Upper lobe of right lung (tissue), 1 donor: ENCODE measurements around the gene CPN2. TPM values are rescaled to one million over a fixed set of nuclear protein-coding genes. Genes with fewer than 3 reads are reported as not detected.

Source experiments
- ATAC-seq: fragments of 200-7000 bp; cut with Tn5 transposase; one replicate; pipeline ENCODE4 v1.9.1; 2020; ENCODE audit warnings: mild to moderate bottlenecking, moderate library complexity
- DNase-seq: peaks from one replicate; pipeline ENCODE4 v3.0.0-alpha.2; 2020
- H3K27ac ChIP-seq: fragments of 200-600 bp; one replicate; pipeline ENCODE4 v1.8.0; 2022
- H3K27me3 ChIP-seq: fragments of 200-600 bp; one replicate; pipeline ENCODE4 v1.8.0; 2022; ENCODE audit warnings: mild to moderate bottlenecking
- H3K36me3 ChIP-seq: fragments of 200-600 bp; one replicate; pipeline ENCODE4 v1.8.0; 2022
- H3K4me1 ChIP-seq: fragments of 200-600 bp; one replicate; pipeline ENCODE4 v1.8.0; 2022
- H3K4me3 ChIP-seq: fragments of 200-600 bp; one replicate; pipeline ENCODE4 v1.8.0; 2022; ENCODE audit warnings: mild to moderate bottlenecking
- H3K9me3 ChIP-seq: fragments of 200-600 bp; one replicate; pipeline ENCODE4 v1.8.0; 2022
- CTCF ChIP-seq: fragments of 200-600 bp; IDR thresholded peaks from one replicate; pipeline ENCODE4 v1.8.0; 2022; ENCODE audit warnings: antibody characterized with exemption
- intact Hi-C: fragments of 100-400 bp; cut with DNase I; formaldehyde crosslinking; loops from one replicate; pipeline ENCODE4 v1.11.0; 2022
- total RNA-seq: library from RNA; stranded (reverse); fragmentation: NEBNext Ultra II Directional; extraction: Animal tissue kit (Norgen Biotek cat#: 25700); gene quantifications from one replicate; pipeline ENCODE4 v1.2.1, GENCODE V29; 2021
- donor health status: DM: no; HTN: yes; CAD: no; lungs with severe emphysema.

Gene CPN2
- total RNA-seq, 1 donor from 2014 or later = not detected

- Histone ChIP-seq H3K4me3 (no peak overlapping the region), H3K27ac (no peak overlapping the region), H3K4me1 (no peaks in the 10 kb centered on the region), H3K27me3 (no peaks in the 10 kb centered on the region), H3K36me3 (no peaks in the 10 kb centered on the region), H3K9me3 (no peaks in the 10 kb centered on the region)
- intact Hi-C loops = loop anchor here (10.0 kb wide), 1 partner anchor 55 kb away; the partner anchor contains the start of gene GP5
- DNase-seq (no peak), ATAC-seq (no peak)
- TF ChIP-seq CTCF = no peak
Measured at GRCh38 chr3:194339840-194340239, 11.3 kb downstream of the CPN2 start.

- Histone ChIP-seq H3K4me3 (no peak overlapping the region), H3K27ac (no peak overlapping the region), H3K27me3 (peaks cover 3% of the 10 kb centered on the region), H3K36me3 (no peaks in the 10 kb centered on the region), H3K9me3 (no peaks in the 10 kb centered on the region), H3K4me1 (no peaks in the 10 kb centered on the region)
- no peak for ATAC-seq
- TF ChIP-seq CTCF = no peak
- DNase-seq = no peak
- intact Hi-C loops = loop anchor here (10.0 kb wide), 1 partner anchor 55 kb away; the partner anchor contains the start of gene GP5
Measured at GRCh38 chr3:194339356-194339755, 11.8 kb downstream of the CPN2 start.

DNA sequence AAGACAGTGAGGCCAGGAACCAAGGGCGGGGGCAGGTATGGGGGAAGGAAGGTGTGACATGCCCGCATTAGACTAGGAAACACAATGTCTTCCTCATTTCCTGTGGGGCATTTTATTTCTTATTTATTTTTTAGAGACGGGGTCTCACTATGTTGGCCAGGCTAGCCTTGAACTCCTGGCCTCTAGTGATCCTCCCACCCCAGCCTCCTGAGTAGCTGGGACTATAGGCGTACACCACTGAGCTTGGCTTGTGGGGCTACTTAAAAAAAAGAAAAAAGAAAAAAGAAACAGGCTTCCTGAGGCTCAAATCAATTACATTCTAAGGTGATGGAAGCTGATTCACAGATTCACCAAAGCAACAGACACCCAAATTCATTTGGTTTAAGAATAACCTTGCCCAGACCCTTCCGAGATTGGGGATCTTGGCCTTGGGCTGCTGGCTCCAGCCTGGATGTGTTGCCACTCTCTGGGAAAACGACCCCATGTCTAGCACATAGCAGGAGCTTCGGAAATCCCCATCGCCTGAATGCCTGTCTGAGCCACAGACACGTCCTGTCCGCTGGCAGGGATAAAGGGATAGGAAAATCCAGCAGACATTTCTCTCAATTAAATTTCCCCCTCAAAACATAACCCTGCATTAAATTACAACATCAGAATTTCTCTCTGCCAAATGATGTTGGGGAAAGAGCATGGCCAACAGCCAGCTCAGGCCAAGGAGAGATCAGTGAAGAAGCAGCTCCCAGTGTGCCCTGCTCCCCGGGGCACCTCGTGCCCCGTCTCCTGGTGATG, 13.0 kb downstream of the CPN2 start:
- Histone ChIP-seq H3K4me3 (no peak overlapping the region), H3K9me3 (no peaks in the 10 kb centered on the region), H3K27me3 (peaks cover 10% of the 10 kb centered on the region), H3K36me3 (no peaks in the 10 kb centered on the region), H3K4me1 (peaks cover 4% of the 10 kb centered on the region), H3K27ac (no peak overlapping the region)
- ATAC-seq (no peak), DNase-seq (no peak)
- TF ChIP-seq CTCF = no peak
- intact Hi-C loops = loop anchor here (10.0 kb wide), 1 partner anchor 57 kb away; the partner anchor contains the start of gene GP5

DNA sequence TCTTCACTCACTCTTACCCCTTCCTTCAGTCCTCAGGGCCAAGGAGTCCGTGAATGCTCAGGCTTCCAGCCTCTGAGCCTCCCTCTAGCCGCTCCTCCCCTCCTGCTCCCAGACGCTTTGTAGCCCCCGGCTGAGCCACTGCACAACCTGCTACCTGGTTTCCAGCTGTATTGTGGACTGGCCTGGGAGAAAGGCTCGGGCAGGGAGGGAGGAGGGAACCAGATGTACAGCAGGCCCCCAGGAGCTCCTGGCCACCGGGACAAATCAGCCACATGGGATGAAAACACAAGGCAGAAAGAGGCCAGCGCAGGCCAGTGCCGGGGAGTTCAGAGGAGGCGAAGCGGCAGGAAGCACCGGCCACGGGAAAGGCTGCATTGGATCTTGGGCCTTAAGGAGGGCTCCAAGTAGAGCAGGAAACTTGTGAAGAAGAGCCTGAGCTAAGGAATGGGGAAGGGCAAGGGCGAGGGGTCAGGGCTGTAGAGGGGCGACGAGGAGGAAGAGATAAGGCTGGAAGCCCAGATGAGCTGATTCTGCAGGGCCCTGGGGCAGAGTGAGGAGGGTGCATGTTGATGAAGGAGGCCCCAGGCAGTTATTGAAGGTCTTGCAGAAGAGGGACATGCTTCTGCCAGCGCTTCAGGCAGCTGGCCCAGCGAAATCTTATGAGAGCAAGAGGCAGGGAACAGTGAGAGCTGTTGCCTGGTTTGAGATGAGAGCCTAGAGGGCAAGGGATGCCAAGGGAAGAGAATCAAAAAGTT, 14.3 kb downstream of the CPN2 start:
- H3K36me3 ChIP-seq = no peaks in the 10 kb centered on the region
- no peak for TF ChIP-seq CTCF
- H3K9me3 ChIP-seq = no peaks in the 10 kb centered on the region
- peaks cover 20% of the 10 kb centered on the region for H3K27me3 ChIP-seq
- no peak overlapping the region for H3K4me3 ChIP-seq
- DNase-seq (no peak), ATAC-seq (no peak)
- H3K4me1 ChIP-seq = peaks cover 4% of the 10 kb centered on the region
- no peak overlapping the region for H3K27ac ChIP-seq
- intact Hi-C loops = loop anchor here (10.0 kb wide), 1 partner anchor 58 kb away; the partner anchor contains the start of gene GP5

DNA sequence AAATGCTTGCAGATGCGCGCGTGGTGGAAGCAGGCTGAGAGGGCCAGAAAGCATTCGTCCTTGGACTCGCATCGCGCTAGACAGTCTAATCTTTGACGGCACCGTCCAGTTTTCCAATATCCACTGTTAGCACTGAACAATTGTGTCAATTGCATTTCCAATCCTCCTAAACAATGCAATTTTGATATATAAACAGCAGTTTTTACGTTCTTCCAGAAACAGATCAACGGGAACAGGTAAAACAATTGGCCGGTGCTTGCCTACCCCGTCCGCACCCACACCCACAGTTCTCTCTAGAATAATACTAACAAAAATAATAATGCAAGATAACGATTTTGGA, 17.2 kb downstream of the CPN2 start:
- H3K4me3 ChIP-seq = no peak overlapping the region
- intact Hi-C loops = loop anchor here (10.0 kb wide), 1 partner anchor 61 kb away; the partner anchor contains the start of gene GP5

More for the DNA sequence above, 17.2 kb downstream of the CPN2 start:
- H3K36me3 ChIP-seq = no peaks in the 10 kb centered on the region
- ATAC-seq (no peak), DNase-seq (no peak)
- H3K27ac ChIP-seq = no peak overlapping the region
- H3K27me3 ChIP-seq = peaks cover 20% of the 10 kb centered on the region
- no peak for TF ChIP-seq CTCF
- H3K9me3 ChIP-seq = no peaks in the 10 kb centered on the region
- peaks cover 10% of the 10 kb centered on the region for H3K4me1 ChIP-seq
